Caco-2 (cell line): Measurements from ENCODE around the gene ZNF343. TPM values are rescaled to one million over a fixed set of nuclear protein-coding genes. Genes with fewer than 3 reads are reported as not detected.

Source experiments
- BruUV-seq: library from RNA; stranded (reverse); fragments of 400-500 nt; replicated peaks from 2 replicates; lab custom pipeline; 2021; lab: Mats Ljungman, UMichigan
- CTCF ChIA-PET: fragments of 300-600 bp; sonication (Branson Sonifier 250); formaldehyde crosslinking; loops from one replicate; lab custom pipeline; 2022; ENCODE audit warnings: antibody characterized with exemption; lab: Charles Lee
- POLR2A ChIA-PET: fragments of 300-600 bp; sonication (Branson Sonifier 250); formaldehyde crosslinking; loops from one replicate; lab custom pipeline; 2022; ENCODE audit warnings: antibody characterized with exemption; lab: Charles Lee
- DNase-seq, 2 experiments: peaks; one replicate each; pipeline versions ENCODE4 v3.0.0 to v3.0.0-alpha.2; 2020 to 2022
- H3K27me3 ChIP-seq: replicated peaks from 2 replicates; pipeline ENCODE4 v1.6.0; 2011; ENCODE audit warnings: low read length; ENCODE audit not compliant: control insufficient read depth, insufficient read depth
- H3K36me3 ChIP-seq: 2 replicates; pipeline ENCODE4 v1.5.1; 2011; ENCODE audit warnings: low read length; ENCODE audit not compliant: control insufficient read depth, insufficient read depth
- H3K4me1 ChIP-seq: fragments of 250-450 bp; sonication (Bioruptor Pico); 2 replicates; pipeline ENCODE4 v1.5.1; 2020; ENCODE audit warnings: mild to moderate bottlenecking
- H3K4me3 ChIP-seq: 2 replicates; pipeline ENCODE4 v1.5.1; 2011; ENCODE audit warnings: low read depth, mild to moderate bottlenecking, control low read depth, low read length
- H3K9me3 ChIP-seq: fragments of 250-450 bp; sonication (Bioruptor Pico); 2 replicates; pipeline ENCODE4 v1.5.1; 2020; ENCODE audit warnings: mild to moderate bottlenecking, moderate library complexity
- H3K27ac Mint-ChIP-seq: one replicate; pipeline ENCODE4 v1.8.0; 2022; ENCODE audit warnings: mixed read lengths; ENCODE audit not compliant: unreplicated experiment
- H3K27me3 Mint-ChIP-seq: one replicate; pipeline ENCODE4 v1.8.0; 2022; ENCODE audit warnings: mixed read lengths; ENCODE audit not compliant: insufficient read depth, unreplicated experiment
- H3K36me3 Mint-ChIP-seq: one replicate; pipeline ENCODE4 v1.8.0; 2022; ENCODE audit warnings: mild to moderate bottlenecking, mixed read lengths; ENCODE audit not compliant: insufficient read depth, unreplicated experiment
- H3K4me1 Mint-ChIP-seq: one replicate; pipeline ENCODE4 v1.8.0; 2022; ENCODE audit warnings: low read depth, mixed read lengths; ENCODE audit not compliant: unreplicated experiment
- H3K4me3 Mint-ChIP-seq: one replicate; pipeline ENCODE4 v1.8.0; 2022; ENCODE audit warnings: mild to moderate bottlenecking, moderate library complexity, mixed read lengths; ENCODE audit not compliant: unreplicated experiment
- H3K9me3 Mint-ChIP-seq: one replicate; pipeline ENCODE4 v1.8.0; 2022; ENCODE audit warnings: mixed read lengths; ENCODE audit not compliant: unreplicated experiment
- intact Hi-C: fragments of 100-400 bp; cut with micrococcal nuclease; formaldehyde crosslinking; loops from one replicate; pipeline ENCODE4 v1.10.0; 2022; ENCODE audit not compliant: unreplicated experiment
- total RNA-seq: library from RNA; stranded (reverse); gene quantifications from 2 replicates; pipeline ENCODE4 v1.2.3, GENCODE V29; 2022
- TF ChIP-seq, protein P1 (sequence below), 2 experiments: fragments of 200-600 bp in 1 of 2; IDR thresholded peaks; 1 replicate in 1 of 2; 2 replicates in 1 of 2; pipeline versions ENCODE4 v1.5.1 to v1.8.0; 2011 to 2022; ENCODE audit warnings: antibody characterized with exemption in 1 of 2, control low read depth in 1 of 2, inconsistent platforms in 1 of 2, low read depth in 1 of 2, low read length in 1 of 2, mild to moderate bottlenecking in 1 of 2, moderate library complexity in 1 of 2; ENCODE audit not compliant: insufficient read depth in 1 of 2, severe bottlenecking in 1 of 2, unreplicated experiment in 1 of 2

The ZNF343 gene
- total RNA-seq, 1 experiment from 2014 or later, result 11.0 TPM

GRCh38 chr20:2469991-2470422 lies 38.7 kb downstream of the ZNF343 start:
- intact Hi-C loops, result loop anchor here (2.0 kb wide), 1 partner anchor 39 kb away; the partner anchor contains the start of gene ZNF343
- Mint-ChIP-seq H3K9me3 (no peaks in the 10 kb centered on the region), H3K27me3 (no peaks in the 10 kb centered on the region), H3K36me3 (peaks cover 59% of the 10 kb centered on the region), H3K27ac (peak overlapping the region; percentile 99), H3K4me1 (peaks cover 14% of the 10 kb centered on the region), H3K4me3 (peak overlapping the region; percentile 79)
- ChIA-PET CTCF (interaction anchor here (0.8 to 1.3 kb wide), 6 partner anchors 14 to 263 kb away, joined by 3 to 7 read pairs (median 6); no protein-coding TSS in a partner anchor), POLR2A (interaction anchor here (0.6 to 1.7 kb wide), 9 partner anchors 10 to 1478 kb away, joined by 3 to 13 read pairs (median 6); partner anchors contain the start of genes IDH3B, NOP56 and ZNF343)
- peaks cover 11% of the 10 kb centered on the region for H3K4me1 ChIP-seq
- H3K27me3 ChIP-seq, result no peaks in the 10 kb centered on the region
- H3K4me3 ChIP-seq, result peak overlapping the region; percentile 73
- BruUV-seq, result no TSS peak
- H3K9me3 ChIP-seq, result no peaks in the 10 kb centered on the region
- TF ChIP-seq, protein P1, sequence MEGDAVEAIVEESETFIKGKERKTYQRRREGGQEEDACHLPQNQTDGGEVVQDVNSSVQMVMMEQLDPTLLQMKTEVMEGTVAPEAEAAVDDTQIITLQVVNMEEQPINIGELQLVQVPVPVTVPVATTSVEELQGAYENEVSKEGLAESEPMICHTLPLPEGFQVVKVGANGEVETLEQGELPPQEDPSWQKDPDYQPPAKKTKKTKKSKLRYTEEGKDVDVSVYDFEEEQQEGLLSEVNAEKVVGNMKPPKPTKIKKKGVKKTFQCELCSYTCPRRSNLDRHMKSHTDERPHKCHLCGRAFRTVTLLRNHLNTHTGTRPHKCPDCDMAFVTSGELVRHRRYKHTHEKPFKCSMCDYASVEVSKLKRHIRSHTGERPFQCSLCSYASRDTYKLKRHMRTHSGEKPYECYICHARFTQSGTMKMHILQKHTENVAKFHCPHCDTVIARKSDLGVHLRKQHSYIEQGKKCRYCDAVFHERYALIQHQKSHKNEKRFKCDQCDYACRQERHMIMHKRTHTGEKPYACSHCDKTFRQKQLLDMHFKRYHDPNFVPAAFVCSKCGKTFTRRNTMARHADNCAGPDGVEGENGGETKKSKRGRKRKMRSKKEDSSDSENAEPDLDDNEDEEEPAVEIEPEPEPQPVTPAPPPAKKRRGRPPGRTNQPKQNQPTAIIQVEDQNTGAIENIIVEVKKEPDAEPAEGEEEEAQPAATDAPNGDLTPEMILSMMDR (IDR thresholded peaks at IDR 0.05; ENCODE audit: insufficient read depth in 1 of 2, low read depth in 1 of 2, low read length in 1 of 2, severe bottlenecking in 1 of 2, unreplicated experiment in 1 of 2), result no peak
- DNase-seq, result peak; percentile 52 to 55
- H3K36me3 ChIP-seq, result no peaks in the 10 kb centered on the region

DNA sequence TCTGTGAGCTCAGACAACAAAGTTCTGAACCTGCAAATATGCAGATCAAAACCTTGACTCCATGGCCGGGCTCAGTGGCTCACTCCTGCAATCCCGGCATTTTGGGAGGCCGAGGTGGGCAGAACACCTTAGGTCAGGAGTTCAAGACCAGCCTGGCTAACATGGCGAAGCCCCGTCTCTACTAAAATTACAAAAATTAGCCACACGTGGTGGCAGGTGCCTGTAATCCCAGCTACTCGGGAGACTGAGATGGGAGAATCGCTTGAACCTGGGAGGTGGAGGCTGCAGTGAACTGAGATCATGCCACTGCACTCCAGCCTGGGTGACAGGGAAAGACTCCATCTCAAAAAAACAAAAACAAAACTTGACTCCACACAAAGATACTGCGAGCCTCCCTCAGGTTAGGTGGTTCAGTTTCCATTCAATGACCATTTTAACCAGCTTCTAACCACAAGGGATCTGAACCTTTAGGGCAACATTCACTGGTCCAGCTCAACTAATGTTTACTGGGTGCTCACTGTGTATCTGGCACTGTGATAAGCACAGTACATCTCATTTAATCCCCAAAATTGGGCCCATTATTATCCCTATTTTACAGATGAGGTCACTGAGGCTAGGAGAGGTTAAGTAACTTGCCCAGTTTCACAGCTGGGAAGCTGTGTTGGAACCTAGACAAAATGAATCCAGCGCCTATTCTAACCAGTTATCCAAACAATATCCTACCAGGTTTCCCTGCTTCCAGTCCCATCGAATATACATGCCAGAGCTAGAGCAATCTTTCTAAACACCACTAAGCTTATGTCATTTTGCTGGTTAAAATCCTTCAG lies 39.9 kb downstream of the ZNF343 start:
- ChIA-PET POLR2A (interaction anchor here (1.2 kb wide), 1 partner anchor 11 kb away, joined by 13 read pairs; no protein-coding TSS in a partner anchor), CTCF (no interaction called here)
- Histone ChIP-seq H3K36me3 (peaks cover 1% of the 10 kb centered on the region; the same call in 1 of the 2 replicates), H3K27me3 (no peaks in the 10 kb centered on the region), H3K9me3 (no peaks in the 10 kb centered on the region), H3K4me3 (peak overlapping the region; percentile 73), H3K4me1 (peaks cover 16% of the 10 kb centered on the region)
- Mint-ChIP-seq H3K4me1 (peaks cover 14% of the 10 kb centered on the region), H3K4me3 (peak overlapping the region; percentile 79), H3K27ac (no peak overlapping the region), H3K9me3 (no peaks in the 10 kb centered on the region), H3K36me3 (peaks cover 72% of the 10 kb centered on the region), H3K27me3 (no peaks in the 10 kb centered on the region)
- no TSS peak for BruUV-seq
- intact Hi-C loops, result no loop called here
- DNase-seq, result no peak
- TF ChIP-seq, protein P1 (IDR thresholded peaks at IDR 0.05; ENCODE audit: insufficient read depth in 1 of 2, low read depth in 1 of 2, low read length in 1 of 2, severe bottlenecking in 1 of 2, unreplicated experiment in 1 of 2), result no peak

GRCh38 chr20:2467412-2467811 lies 41.3 kb downstream of the ZNF343 start:
- Mint-ChIP-seq H3K27me3 (no peaks in the 10 kb centered on the region), H3K4me1 (peaks cover 14% of the 10 kb centered on the region), H3K27ac (peak overlapping the region; percentile 9), H3K36me3 (peaks cover 85% of the 10 kb centered on the region), H3K9me3 (no peaks in the 10 kb centered on the region), H3K4me3 (peak overlapping the region; percentile 5)
- Histone ChIP-seq H3K9me3 (no peaks in the 10 kb centered on the region), H3K36me3 (peaks cover 8% of the 10 kb centered on the region), H3K4me3 (no peak overlapping the region), H3K27me3 (no peaks in the 10 kb centered on the region), H3K4me1 (peaks cover 16% of the 10 kb centered on the region)
- intact Hi-C loops, result no loop called here
- TF ChIP-seq, protein P1 (IDR thresholded peaks at IDR 0.05; ENCODE audit: insufficient read depth in 1 of 2, low read depth in 1 of 2, low read length in 1 of 2, severe bottlenecking in 1 of 2, unreplicated experiment in 1 of 2), result no peak
- no peak for DNase-seq
- ChIA-PET POLR2A (no interaction called here), CTCF (no interaction called here)
- no TSS peak for BruUV-seq
